Measurements from ENCODE around the gene NEURL1. TPM values are rescaled to one million over a fixed set of nuclear protein-coding genes. Genes with fewer than 3 reads are reported as not detected.

Gene NEURL1
- total and polyA plus RNA-seq, 2 experiments from 2014 or later = 2.7 to 3.5 TPM

GRCh38 chr10:103544657-103545310, 51.3 kb downstream of the NEURL1 start:
- no peaks in the 10 kb centered on the region for H3K9me3 ChIP-seq (ENCODE audit: low read depth)
- H3K27me3 ChIP-seq = no peaks in the 10 kb centered on the region
- no peak overlapping the region for H3K4me3 ChIP-seq
- DNase-seq (ENCODE audit: low read depth in 1 of 2, low spot score in 1 of 2) = no peak
- H3K27ac ChIP-seq = no peak overlapping the region
- peaks cover 7% of the 10 kb centered on the region for H3K4me1 ChIP-seq (ENCODE audit: low read depth)
- no peak for TF ChIP-seq CTCF (IDR thresholded peaks at IDR 0.05; ENCODE audit: low read depth, low read length)
- H3K36me3 ChIP-seq = no peaks in the 10 kb centered on the region

GRCh38 chr10:103545366-103545765, 51.9 kb downstream of the NEURL1 start:
- H3K4me1 ChIP-seq (ENCODE audit: low read depth) = peaks cover 7% of the 10 kb centered on the region
- H3K36me3 ChIP-seq = no peaks in the 10 kb centered on the region
- no peak for DNase-seq (ENCODE audit: low read depth in 1 of 2, low spot score in 1 of 2)
- H3K27ac ChIP-seq = no peak overlapping the region
- TF ChIP-seq CTCF (IDR thresholded peaks at IDR 0.05; ENCODE audit: low read depth, low read length) = no peak
- H3K9me3 ChIP-seq (ENCODE audit: low read depth) = no peaks in the 10 kb centered on the region
- H3K27me3 ChIP-seq = no peaks in the 10 kb centered on the region
- no peak overlapping the region for H3K4me3 ChIP-seq

GRCh38 chr10:103545771-103546281, 52.3 kb downstream of the NEURL1 start:
- H3K36me3 ChIP-seq = no peaks in the 10 kb centered on the region
- no peaks in the 10 kb centered on the region for H3K9me3 ChIP-seq (ENCODE audit: low read depth)
- H3K27me3 ChIP-seq = no peaks in the 10 kb centered on the region
- H3K27ac ChIP-seq = no peak overlapping the region
- no peak overlapping the region for H3K4me3 ChIP-seq
- TF ChIP-seq CTCF (IDR thresholded peaks at IDR 0.05; ENCODE audit: low read depth, low read length) = no peak
- H3K4me1 ChIP-seq (ENCODE audit: low read depth) = peaks cover 7% of the 10 kb centered on the region
- no peak for DNase-seq (ENCODE audit: low read depth in 1 of 2, low spot score in 1 of 2)

GRCh38 chr10:103546401-103546800, 52.9 kb downstream of the NEURL1 start:
- no peak overlapping the region for H3K27ac ChIP-seq
- no peaks in the 10 kb centered on the region for H3K9me3 ChIP-seq (ENCODE audit: low read depth)
- no peaks in the 10 kb centered on the region for H3K27me3 ChIP-seq
- H3K36me3 ChIP-seq = no peaks in the 10 kb centered on the region
- no peak for DNase-seq (ENCODE audit: low read depth in 1 of 2, low spot score in 1 of 2)
- TF ChIP-seq CTCF (IDR thresholded peaks at IDR 0.05; ENCODE audit: low read depth, low read length) = no peak
- peaks cover 7% of the 10 kb centered on the region for H3K4me1 ChIP-seq (ENCODE audit: low read depth)
- no peak overlapping the region for H3K4me3 ChIP-seq

GRCh38 chr10:103547391-103547946, 54.0 kb downstream of the NEURL1 start:
- TF ChIP-seq CTCF (IDR thresholded peaks at IDR 0.05; ENCODE audit: low read depth, low read length) = no peak
- Histone ChIP-seq H3K27me3 (no peaks in the 10 kb centered on the region), H3K27ac (no peak overlapping the region), H3K4me1 (ENCODE audit: low read depth) (peaks cover 7% of the 10 kb centered on the region), H3K9me3 (ENCODE audit: low read depth) (no peaks in the 10 kb centered on the region), H3K36me3 (no peaks in the 10 kb centered on the region), H3K4me3 (no peak overlapping the region)
- no peak for DNase-seq (ENCODE audit: low read depth in 1 of 2, low spot score in 1 of 2)

Measured in cardiac muscle cell (in vitro differentiated cells and primary cell).